GM12801 (cell line): ENCODE results near the gene MYH14.

Source experiments
- TF ChIP-seq, protein P1 (sequence below): IDR thresholded peaks from one replicate; pipeline ENCODE4 v1.5.1; 2011; ENCODE audit warnings: control low read depth; ENCODE audit not compliant: insufficient read length; ENCODE audit errors: extremely low read depth

MYH14 gene

DNA sequence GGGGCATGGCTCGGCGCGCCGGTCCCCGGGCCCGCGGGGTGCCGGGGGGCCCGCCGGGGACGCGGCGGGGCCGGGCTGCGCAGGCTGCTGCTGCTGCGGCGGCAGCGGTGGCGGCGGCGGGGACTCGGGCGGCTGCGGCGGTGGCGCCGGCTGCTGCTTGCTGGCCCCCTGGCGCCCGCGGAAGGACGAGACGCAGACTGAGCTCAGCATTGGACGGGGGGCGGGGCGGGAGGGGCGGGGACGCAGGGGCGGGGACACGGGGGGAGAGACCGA lies 125.4 kb downstream of the MYH14 start:
- TF ChIP-seq, protein P1, sequence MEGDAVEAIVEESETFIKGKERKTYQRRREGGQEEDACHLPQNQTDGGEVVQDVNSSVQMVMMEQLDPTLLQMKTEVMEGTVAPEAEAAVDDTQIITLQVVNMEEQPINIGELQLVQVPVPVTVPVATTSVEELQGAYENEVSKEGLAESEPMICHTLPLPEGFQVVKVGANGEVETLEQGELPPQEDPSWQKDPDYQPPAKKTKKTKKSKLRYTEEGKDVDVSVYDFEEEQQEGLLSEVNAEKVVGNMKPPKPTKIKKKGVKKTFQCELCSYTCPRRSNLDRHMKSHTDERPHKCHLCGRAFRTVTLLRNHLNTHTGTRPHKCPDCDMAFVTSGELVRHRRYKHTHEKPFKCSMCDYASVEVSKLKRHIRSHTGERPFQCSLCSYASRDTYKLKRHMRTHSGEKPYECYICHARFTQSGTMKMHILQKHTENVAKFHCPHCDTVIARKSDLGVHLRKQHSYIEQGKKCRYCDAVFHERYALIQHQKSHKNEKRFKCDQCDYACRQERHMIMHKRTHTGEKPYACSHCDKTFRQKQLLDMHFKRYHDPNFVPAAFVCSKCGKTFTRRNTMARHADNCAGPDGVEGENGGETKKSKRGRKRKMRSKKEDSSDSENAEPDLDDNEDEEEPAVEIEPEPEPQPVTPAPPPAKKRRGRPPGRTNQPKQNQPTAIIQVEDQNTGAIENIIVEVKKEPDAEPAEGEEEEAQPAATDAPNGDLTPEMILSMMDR = no peak

DNA sequence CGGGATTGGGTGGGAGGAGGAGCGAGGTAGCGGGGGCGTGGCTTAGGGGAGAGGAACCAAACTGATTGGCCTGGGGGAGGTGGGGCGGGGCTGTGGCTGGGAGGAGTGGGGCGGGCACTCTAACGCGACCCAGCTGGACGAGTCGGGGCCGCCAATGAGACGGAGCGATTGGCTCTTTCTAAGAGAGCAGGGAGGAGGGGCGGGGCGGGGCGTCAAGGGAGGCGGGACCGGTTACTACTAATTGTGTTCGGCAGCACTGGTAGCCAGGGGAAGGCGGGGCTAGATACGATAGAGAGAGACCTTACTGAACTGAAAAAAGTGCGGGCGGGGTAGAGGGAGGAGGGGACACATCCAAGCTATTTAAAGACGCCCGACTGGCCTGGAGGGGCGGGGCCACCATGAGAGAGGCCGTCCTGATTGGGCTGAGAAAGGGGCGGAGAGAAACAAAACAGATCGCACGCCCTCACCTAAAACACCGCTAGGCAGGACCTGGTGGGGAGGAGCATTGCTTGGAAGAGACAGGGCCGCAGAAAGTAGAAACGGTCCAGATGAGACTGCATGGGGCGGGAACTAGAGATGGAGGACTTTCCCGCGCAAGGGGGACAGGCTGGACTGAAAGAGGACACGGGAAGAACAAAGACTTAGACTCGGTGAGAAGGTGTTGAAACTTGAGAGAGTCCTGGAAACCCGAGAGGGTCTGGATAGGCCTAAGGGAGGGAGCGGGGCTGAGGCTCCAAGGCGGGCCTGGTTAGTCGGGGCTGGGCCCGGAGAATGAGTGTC lies 125.9 kb downstream of the MYH14 start, which contains the start of gene KCNC3:
Gene KCNC3, minus strand, starts transcription at position 232 of the 780 bp plus-strand sequence. CDS start 295 bp downstream, outside the sequence.
- TF ChIP-seq, protein P1 = no peak

DNA sequence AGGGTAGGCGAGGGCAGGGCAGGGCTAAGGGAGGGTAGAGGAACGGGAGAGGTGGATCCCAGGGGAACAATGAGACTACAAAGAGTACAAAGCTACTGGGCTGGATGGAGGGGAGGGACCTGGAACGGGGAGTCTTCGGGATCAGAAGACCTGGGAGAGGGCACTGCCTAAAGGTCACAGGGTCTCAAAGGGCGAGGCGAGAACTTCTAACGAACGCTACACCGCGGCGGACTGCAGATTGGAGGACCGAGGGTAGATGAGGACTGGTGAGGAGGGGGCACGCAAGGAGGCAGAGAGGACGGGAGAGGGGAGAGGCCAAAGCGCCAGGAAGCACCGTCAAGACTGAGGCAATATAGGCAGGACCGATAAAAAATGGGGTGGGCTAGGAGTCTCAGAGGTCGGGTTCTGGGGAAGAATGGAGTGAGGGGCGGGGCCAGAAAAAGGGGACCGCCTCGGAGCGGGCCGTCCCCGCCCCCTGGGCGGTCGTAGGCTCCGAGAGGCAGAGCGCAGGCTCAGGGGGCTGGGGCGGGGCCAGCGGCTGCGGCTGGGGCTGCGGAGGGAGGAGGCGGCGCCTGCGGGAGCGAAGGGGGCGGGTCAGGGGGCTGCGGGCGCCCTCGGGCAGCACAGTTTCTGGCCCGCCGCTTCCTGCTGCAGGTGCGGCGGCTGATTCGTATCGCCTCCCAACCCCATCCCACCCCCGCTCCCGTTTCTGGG lies 127.1 kb downstream of the MYH14 start:
- TF ChIP-seq, protein P1 = no peak

DNA sequence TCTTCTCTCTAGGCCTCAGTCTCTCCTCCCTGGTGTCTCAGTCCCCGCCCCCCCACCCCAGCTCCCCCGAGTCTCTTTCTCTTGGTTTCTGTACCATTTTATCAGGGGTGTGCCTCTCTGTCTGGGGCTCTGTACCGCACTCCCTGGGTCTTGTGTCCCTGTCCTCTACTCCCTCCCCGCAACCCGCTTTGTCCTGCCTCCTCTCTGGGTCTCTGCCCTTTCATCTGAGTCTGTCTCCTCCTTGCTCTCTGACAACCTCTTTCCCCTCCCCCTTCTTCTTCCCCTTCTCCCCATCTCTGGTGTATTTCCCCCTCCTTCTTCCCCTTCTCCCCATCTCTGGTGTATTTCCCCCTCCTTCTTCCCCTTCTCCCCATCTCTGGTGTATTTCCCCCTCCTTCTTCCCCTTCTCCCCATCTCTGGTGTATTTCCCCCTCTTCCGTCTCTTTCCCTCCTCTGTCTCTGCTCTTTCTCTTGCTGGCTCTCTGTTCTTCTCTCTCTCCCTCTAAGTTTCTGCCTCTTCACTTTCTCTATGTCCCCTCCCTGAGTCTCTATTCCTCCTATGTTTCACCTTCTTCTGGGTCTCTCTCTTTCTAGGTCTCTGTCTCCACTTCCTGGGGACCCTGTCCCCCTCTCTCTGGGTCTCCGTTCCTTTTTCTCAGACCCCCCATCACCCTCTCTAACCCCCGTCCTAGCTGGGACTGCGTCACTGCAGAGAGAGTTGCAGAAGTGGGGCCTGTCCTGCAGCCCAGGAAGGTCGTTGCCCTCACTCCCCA lies 128.0 kb downstream of the MYH14 start:
- TF ChIP-seq, protein P1 = no peak

DNA sequence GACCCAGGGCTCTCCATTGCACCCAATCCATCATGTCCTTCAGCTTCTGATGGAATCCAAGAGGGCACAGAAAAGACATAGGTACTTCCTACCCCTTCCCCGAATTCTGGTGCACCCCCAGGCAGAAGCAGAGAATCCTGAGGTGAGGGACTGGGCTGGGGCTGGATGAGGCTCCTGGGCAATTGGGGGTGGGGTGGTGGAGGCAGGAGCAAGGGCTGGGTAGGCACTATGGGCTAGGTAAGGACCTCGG lies 128.5 kb downstream of the MYH14 start:
- TF ChIP-seq, protein P1 = no peak

DNA sequence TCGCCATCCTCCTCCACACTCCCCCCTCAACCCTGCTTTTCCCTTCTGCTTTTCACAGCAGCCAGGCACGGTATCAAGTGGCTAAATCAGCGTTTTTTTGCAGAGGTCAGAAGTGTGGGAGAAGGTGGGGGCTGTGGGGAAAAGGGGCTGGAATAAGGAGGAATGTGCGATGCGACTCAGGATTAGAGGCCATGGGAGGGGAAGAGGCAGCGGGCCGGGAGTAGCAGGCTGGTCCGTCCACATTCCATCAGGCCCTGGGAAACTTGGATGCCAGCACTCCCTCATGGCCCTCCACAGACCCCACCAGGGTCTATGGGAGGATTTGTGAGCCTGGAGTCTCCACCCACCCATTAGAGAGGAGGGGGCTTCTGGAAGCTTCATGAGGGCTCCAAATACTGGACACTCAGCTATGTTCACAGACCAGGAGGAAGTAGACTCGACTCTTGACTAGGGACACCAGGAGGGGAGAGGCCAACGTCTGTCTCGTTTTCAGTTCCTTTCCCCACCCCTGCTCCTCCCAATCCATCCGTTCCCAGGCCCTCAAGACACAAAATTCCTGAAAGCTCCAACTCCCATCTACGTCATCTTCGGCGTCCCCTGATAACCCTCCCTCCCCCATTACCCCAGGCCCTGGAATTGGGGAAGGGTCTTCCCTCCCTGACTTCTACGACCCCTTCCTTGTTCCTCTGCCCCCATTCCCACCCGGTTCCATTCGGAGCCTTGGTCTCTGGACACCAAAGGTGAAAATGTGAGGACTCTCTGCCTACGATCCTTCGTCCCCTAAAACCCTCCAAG lies 129.0 kb downstream of the MYH14 start:
- TF ChIP-seq, protein P1 = no peak

DNA sequence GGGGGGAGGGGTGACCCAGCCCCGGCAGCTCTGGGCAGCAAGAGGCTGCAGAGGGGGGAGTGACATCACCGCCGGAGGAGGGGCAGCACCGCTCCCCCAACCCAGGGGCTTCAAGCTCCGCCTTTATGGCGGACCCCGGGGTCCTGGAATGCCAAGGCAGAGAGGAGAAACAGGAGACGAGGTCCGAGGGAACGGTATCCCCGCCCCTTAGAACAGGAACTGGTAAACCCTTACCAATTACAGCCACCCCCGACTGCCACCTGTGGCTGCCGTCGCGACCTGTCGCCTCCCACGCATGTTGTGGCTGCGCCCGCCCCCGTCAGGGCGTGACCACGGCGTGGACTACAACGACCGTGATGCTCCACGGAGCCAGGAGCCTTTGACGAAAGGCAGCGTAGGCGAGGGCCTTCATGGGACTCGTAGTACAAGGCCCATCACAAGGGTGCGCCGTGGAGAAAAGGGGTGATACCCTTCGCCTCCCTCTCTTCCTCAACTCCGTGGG lies 129.9 kb downstream of the MYH14 start:
- TF ChIP-seq, protein P1 = no peak
